Caco-2 (cell line): ENCODE data around the gene RAP1GDS1. TPM values are rescaled to one million over a fixed set of nuclear protein-coding genes. Genes with fewer than 3 reads are reported as not detected.
"Not testable (repeated sequence)": the region's sequence is repeated elsewhere in the genome, so short reads cannot be mapped to it uniquely, and the experiment has no call there.

Experiments
- BruUV-seq: library from RNA; stranded (reverse); fragments of 400-500 nt; replicated peaks from 2 replicates; lab custom pipeline; 2021; lab: Mats Ljungman, UMichigan
- CTCF ChIA-PET: fragments of 300-600 bp; sonication (Branson Sonifier 250); formaldehyde crosslinking; loops from one replicate; lab custom pipeline; 2022; ENCODE audit warnings: antibody characterized with exemption; lab: Charles Lee
- POLR2A ChIA-PET: fragments of 300-600 bp; sonication (Branson Sonifier 250); formaldehyde crosslinking; loops from one replicate; lab custom pipeline; 2022; ENCODE audit warnings: antibody characterized with exemption; lab: Charles Lee
- DNase-seq, 2 experiments: peaks; one replicate each; pipeline versions ENCODE4 v3.0.0 to v3.0.0-alpha.2; 2020 to 2022
- H3K27me3 ChIP-seq: replicated peaks from 2 replicates; pipeline ENCODE4 v1.6.0; 2011; ENCODE audit warnings: low read length; ENCODE audit not compliant: control insufficient read depth, insufficient read depth
- H3K36me3 ChIP-seq: 2 replicates; pipeline ENCODE4 v1.5.1; 2011; ENCODE audit warnings: low read length; ENCODE audit not compliant: control insufficient read depth, insufficient read depth
- H3K4me1 ChIP-seq: fragments of 250-450 bp; sonication (Bioruptor Pico); 2 replicates; pipeline ENCODE4 v1.5.1; 2020; ENCODE audit warnings: mild to moderate bottlenecking
- H3K4me3 ChIP-seq: 2 replicates; pipeline ENCODE4 v1.5.1; 2011; ENCODE audit warnings: low read depth, mild to moderate bottlenecking, control low read depth, low read length
- H3K9me3 ChIP-seq: fragments of 250-450 bp; sonication (Bioruptor Pico); 2 replicates; pipeline ENCODE4 v1.5.1; 2020; ENCODE audit warnings: mild to moderate bottlenecking, moderate library complexity
- H3K27ac Mint-ChIP-seq: one replicate; pipeline ENCODE4 v1.8.0; 2022; ENCODE audit warnings: mixed read lengths; ENCODE audit not compliant: unreplicated experiment
- H3K27me3 Mint-ChIP-seq: one replicate; pipeline ENCODE4 v1.8.0; 2022; ENCODE audit warnings: mixed read lengths; ENCODE audit not compliant: insufficient read depth, unreplicated experiment
- H3K36me3 Mint-ChIP-seq: one replicate; pipeline ENCODE4 v1.8.0; 2022; ENCODE audit warnings: mild to moderate bottlenecking, mixed read lengths; ENCODE audit not compliant: insufficient read depth, unreplicated experiment
- H3K4me1 Mint-ChIP-seq: one replicate; pipeline ENCODE4 v1.8.0; 2022; ENCODE audit warnings: low read depth, mixed read lengths; ENCODE audit not compliant: unreplicated experiment
- H3K4me3 Mint-ChIP-seq: one replicate; pipeline ENCODE4 v1.8.0; 2022; ENCODE audit warnings: mild to moderate bottlenecking, moderate library complexity, mixed read lengths; ENCODE audit not compliant: unreplicated experiment
- H3K9me3 Mint-ChIP-seq: one replicate; pipeline ENCODE4 v1.8.0; 2022; ENCODE audit warnings: mixed read lengths; ENCODE audit not compliant: unreplicated experiment
- CTCF ChIP-seq, 2 experiments: fragments of 200-600 bp in 1 of 2; IDR thresholded peaks; 1 replicate in 1 of 2; 2 replicates in 1 of 2; pipeline versions ENCODE4 v1.5.1 to v1.8.0; 2011 to 2022; ENCODE audit warnings: antibody characterized with exemption in 1 of 2, control low read depth in 1 of 2, inconsistent platforms in 1 of 2, low read depth in 1 of 2, low read length in 1 of 2, mild to moderate bottlenecking in 1 of 2, moderate library complexity in 1 of 2; ENCODE audit not compliant: insufficient read depth in 1 of 2, severe bottlenecking in 1 of 2, unreplicated experiment in 1 of 2
- intact Hi-C: fragments of 100-400 bp; cut with micrococcal nuclease; formaldehyde crosslinking; loops from one replicate; pipeline ENCODE4 v1.10.0; 2022; ENCODE audit not compliant: unreplicated experiment
- total RNA-seq: library from RNA; stranded (reverse); gene quantifications from 2 replicates; pipeline ENCODE4 v1.2.3, GENCODE V29; 2022

RAP1GDS1 gene
- total RNA-seq, 1 experiment from 2014 or later = 45.5 TPM

GRCh38 chr4:98447648-98448047, 186.5 kb downstream of the RAP1GDS1 start:
- Mint-ChIP-seq H3K4me1 (peaks cover 7% of the 10 kb centered on the region), H3K27ac (no peak overlapping the region), H3K27me3 (no peaks in the 10 kb centered on the region), H3K4me3 (no peak overlapping the region), H3K9me3 (no peaks in the 10 kb centered on the region), H3K36me3 (peaks cover 4% of the 10 kb centered on the region)
- no peak for TF ChIP-seq CTCF (IDR thresholded peaks at IDR 0.05; ENCODE audit: insufficient read depth in 1 of 2, low read depth in 1 of 2, low read length in 1 of 2, severe bottlenecking in 1 of 2, unreplicated experiment in 1 of 2)
- CTCF ChIA-PET = no interaction called here
- Histone ChIP-seq H3K4me3 (no peak overlapping the region), H3K36me3 (no peaks in the 10 kb centered on the region), H3K9me3 (no peaks in the 10 kb centered on the region), H3K4me1 (peaks cover 12% of the 10 kb centered on the region), H3K27me3 (no peaks in the 10 kb centered on the region)
- BruUV-seq = no TSS peak
- intact Hi-C loops = loop anchor here (5.0 kb wide), 1 partner anchor 305 kb away; the partner anchor contains the start of gene STPG2
- no peak for DNase-seq
- POLR2A ChIA-PET = no interaction called here

- Mint-ChIP-seq H3K27ac (no peak overlapping the region), H3K4me3 (no peak overlapping the region), H3K9me3 (peaks cover 8% of the 10 kb centered on the region), H3K4me1 (no peaks in the 10 kb centered on the region), H3K36me3 (no peaks in the 10 kb centered on the region), H3K27me3 (no peaks in the 10 kb centered on the region)
- intact Hi-C loops = loop anchor here (5.0 kb wide), 1 partner anchor 307 kb away; the partner anchor contains the start of gene STPG2
- peaks cover 12% of the 10 kb centered on the region for H3K4me1 ChIP-seq
- H3K27me3 ChIP-seq = no peaks in the 10 kb centered on the region
- BruUV-seq = no TSS peak
- no peak for TF ChIP-seq CTCF (IDR thresholded peaks at IDR 0.05; ENCODE audit: insufficient read depth in 1 of 2, low read depth in 1 of 2, low read length in 1 of 2, severe bottlenecking in 1 of 2, unreplicated experiment in 1 of 2)
- ChIA-PET POLR2A (no interaction called here), CTCF (no interaction called here)
- no peak for DNase-seq
- H3K9me3 ChIP-seq = no peaks in the 10 kb centered on the region
- no peak overlapping the region for H3K4me3 ChIP-seq
- no peaks in the 10 kb centered on the region for H3K36me3 ChIP-seq
These were observed 187.7 kb downstream of the RAP1GDS1 start for GRCh38 chr4:98448908-98449307.

GRCh38 chr4:98452091-98452490, 190.9 kb downstream of the RAP1GDS1 start:
- no peak overlapping the region for H3K4me3 ChIP-seq
- H3K9me3 ChIP-seq = no peaks in the 10 kb centered on the region
- Mint-ChIP-seq H3K4me1 (no peaks in the 10 kb centered on the region), H3K27ac (no peak overlapping the region), H3K4me3 (no peak overlapping the region), H3K9me3 (peaks cover 9% of the 10 kb centered on the region), H3K27me3 (no peaks in the 10 kb centered on the region), H3K36me3 (no peaks in the 10 kb centered on the region)
- TF ChIP-seq CTCF (IDR thresholded peaks at IDR 0.05; ENCODE audit: insufficient read depth in 1 of 2, low read depth in 1 of 2, low read length in 1 of 2, severe bottlenecking in 1 of 2, unreplicated experiment in 1 of 2) = no peak
- CTCF ChIA-PET = no interaction called here
- H3K27me3 ChIP-seq = no peaks in the 10 kb centered on the region
- no peak for DNase-seq
- H3K36me3 ChIP-seq = no peaks in the 10 kb centered on the region
- POLR2A ChIA-PET = no interaction called here
- BruUV-seq = no TSS peak
- intact Hi-C loops = no loop called here
- peaks cover 12% of the 10 kb centered on the region for H3K4me1 ChIP-seq

GRCh38 chr4:98457422-98457821, 196.2 kb downstream of the RAP1GDS1 start:
- H3K4me1 Mint-ChIP-seq, H3K36me3 ChIP-seq, H3K36me3 Mint-ChIP-seq, H3K4me3 ChIP-seq, H3K9me3 Mint-ChIP-seq, H3K27ac Mint-ChIP-seq, H3K27me3 Mint-ChIP-seq, intact Hi-C loops, H3K4me3 Mint-ChIP-seq, H3K9me3 ChIP-seq, CTCF ChIA-PET, DNase-seq, H3K4me1 ChIP-seq, BruUV-seq, H3K27me3 ChIP-seq, POLR2A ChIA-PET: not testable (repeated sequence)

- H3K4me3 ChIP-seq, H3K4me1 Mint-ChIP-seq, POLR2A ChIA-PET, H3K36me3 ChIP-seq, H3K9me3 ChIP-seq, H3K27me3 ChIP-seq, DNase-seq, H3K36me3 Mint-ChIP-seq, CTCF ChIA-PET, H3K4me3 Mint-ChIP-seq, H3K9me3 Mint-ChIP-seq, H3K27ac Mint-ChIP-seq, BruUV-seq, H3K27me3 Mint-ChIP-seq, H3K4me1 ChIP-seq: not testable (repeated sequence)
- intact Hi-C loops = loop anchor here (10.0 kb wide), 1 partner anchor 414 kb away; no protein-coding TSS in a partner anchor
These were observed 200.1 kb downstream of the RAP1GDS1 start for GRCh38 chr4:98461121-98461865.
